ENCODE measurements around the gene GALNT17.
A peak's percentile ranks its signal among the peaks of the same experiment; 100 is the strongest.

GALNT17 gene

DNA sequence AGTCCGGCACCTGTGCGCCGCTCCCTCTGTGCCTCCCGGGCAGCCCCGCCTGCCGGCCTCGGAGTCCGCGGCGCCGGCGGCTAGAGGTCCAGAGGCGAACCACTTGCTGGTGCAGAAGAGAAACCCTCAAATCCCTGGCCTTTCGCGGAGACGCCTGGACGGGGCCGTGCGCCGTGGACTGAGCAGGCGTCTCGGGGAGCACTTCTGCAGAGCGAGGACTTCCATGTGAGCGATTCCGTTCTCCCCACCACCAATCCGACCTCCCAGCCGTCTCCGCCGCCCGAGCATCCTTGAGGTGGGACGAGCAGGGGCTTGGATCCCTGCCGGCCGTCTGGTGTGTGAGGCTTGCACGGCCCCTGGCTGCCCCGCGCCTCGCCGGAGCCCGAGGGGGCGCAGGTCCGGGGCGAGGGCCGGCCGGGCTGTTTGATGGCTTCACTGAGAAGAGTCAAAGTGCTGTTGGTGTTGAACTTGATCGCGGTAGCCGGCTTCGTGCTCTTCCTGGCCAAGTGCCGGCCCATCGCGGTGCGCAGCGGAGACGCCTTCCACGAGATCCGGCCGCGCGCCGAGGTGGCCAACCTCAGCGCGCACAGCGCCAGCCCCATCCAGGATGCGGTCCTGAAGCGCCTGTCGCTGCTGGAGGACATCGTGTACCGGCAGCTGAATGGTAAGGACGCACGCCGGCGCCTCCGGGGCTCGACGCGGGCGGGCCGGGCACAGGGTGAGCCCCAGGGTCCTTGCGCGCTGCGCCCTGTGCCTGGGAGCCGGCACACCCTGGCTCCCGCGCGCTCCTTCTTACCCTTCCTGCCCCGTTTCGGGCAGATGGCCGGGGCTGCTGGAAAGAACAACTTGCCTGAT is 660 bp downstream of the GALNT17 start:
- Histone ChIP-seq H3K9me3 (no peaks in the 10 kb centered on the region), H3K27ac (peak overlapping the region; percentile 66; the same call in 1 of the 2 replicates), H3K27me3 (peaks cover 23% of the 10 kb centered on the region), H3K4me3 (peak overlapping the region; percentile 86), H4K20me1 (peaks cover 26% of the 10 kb centered on the region), H3K36me3 (no peaks in the 10 kb centered on the region), H3K4me1 (peaks cover 12% of the 10 kb centered on the region), H3K9ac (peak overlapping the region; percentile 77), H3K4me2 (peak overlapping the region; percentile 97)
- TF ChIP-seq Cebpa-rat (IDR thresholded peaks at IDR 0.05): no peak

DNA sequence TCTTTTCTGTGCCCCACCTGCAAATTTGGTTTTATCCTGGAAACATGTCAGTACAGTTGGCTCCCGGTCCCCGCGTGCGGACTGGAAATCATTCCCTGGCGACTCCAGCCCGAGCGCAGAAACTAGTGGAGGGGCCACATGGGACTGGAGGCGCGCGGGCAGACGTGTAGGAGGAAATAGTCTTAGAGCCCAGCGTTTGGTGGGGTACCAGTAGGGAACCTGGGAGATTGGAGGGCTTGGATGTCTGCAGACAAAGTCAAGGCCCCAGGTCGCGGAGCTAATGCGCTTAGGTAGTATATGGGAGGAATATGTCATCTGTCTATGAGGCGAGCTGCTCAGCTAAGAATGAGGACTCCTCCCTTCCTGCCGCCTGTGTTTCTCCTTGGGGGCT is 1.3 kb downstream of the GALNT17 start:
- TF ChIP-seq Cebpa-rat (IDR thresholded peaks at IDR 0.05): no peak
- no peaks in the 10 kb centered on the region for H3K9me3 ChIP-seq
- H3K9ac ChIP-seq: no peak overlapping the region
- no peak overlapping the region for H3K27ac ChIP-seq
- no peaks in the 10 kb centered on the region for H3K36me3 ChIP-seq
- peaks cover 26% of the 10 kb centered on the region for H4K20me1 ChIP-seq
- H3K4me2 ChIP-seq: peak overlapping the region; percentile 97
- H3K27me3 ChIP-seq: peaks cover 23% of the 10 kb centered on the region
- H3K4me1 ChIP-seq: peaks cover 12% of the 10 kb centered on the region
- peak overlapping the region; percentile 86; the same call in 1 of the 2 replicates for H3K4me3 ChIP-seq

DNA sequence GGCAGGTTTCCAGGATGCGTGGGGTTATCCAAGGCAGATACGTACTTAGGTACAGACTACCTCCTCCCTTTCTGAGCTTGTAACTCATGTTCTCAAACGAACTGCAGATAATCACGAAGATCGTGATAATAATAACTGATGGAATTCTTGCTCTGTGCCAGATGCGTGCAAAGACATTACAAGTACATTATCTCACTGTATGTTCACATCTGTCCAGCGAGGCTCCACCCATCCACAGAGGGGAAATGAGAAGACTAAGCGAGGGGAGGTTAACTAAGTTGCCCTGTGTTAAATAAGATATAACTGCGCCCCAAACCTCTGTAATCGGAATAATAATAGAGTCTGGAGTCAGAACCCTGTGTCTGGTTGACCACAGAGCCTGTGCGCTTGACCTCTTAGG is 1.9 kb downstream of the GALNT17 start:
- no peak for TF ChIP-seq Cebpa-rat (IDR thresholded peaks at IDR 0.05)
- H3K9ac ChIP-seq: no peak overlapping the region
- no peak overlapping the region for H3K4me3 ChIP-seq
- H3K9me3 ChIP-seq: no peaks in the 10 kb centered on the region
- H3K4me1 ChIP-seq: peaks cover 12% of the 10 kb centered on the region
- H3K27me3 ChIP-seq: peaks cover 23% of the 10 kb centered on the region
- H4K20me1 ChIP-seq: peaks cover 26% of the 10 kb centered on the region
- H3K36me3 ChIP-seq: no peaks in the 10 kb centered on the region
- no peak overlapping the region for H3K4me2 ChIP-seq
- H3K27ac ChIP-seq: no peak overlapping the region

DNA sequence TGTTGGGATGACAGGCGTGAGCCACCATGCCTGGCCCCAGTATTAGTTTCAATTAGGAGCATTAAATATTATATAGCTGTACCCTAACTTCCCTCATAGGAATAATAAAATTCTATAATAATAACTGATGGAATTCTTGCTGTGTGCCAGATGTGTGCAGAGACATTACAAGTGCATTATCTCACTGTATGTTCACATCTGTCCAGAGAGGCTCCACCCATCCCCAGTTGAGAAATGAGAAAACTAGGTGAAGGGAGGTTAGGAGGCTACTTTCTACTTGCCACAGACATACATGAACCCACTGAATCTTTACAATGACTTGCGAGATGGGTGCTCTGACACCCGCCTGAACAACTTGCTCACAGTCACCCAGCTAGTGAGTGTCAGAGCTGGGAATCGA is 3.2 kb downstream of the GALNT17 start:
- H3K36me3 ChIP-seq: no peaks in the 10 kb centered on the region
- H3K27me3 ChIP-seq: peaks cover 23% of the 10 kb centered on the region
- no peak overlapping the region for H3K27ac ChIP-seq
- no peak overlapping the region for H3K4me3 ChIP-seq
- no peak overlapping the region for H3K4me2 ChIP-seq
- peaks cover 12% of the 10 kb centered on the region for H3K4me1 ChIP-seq
- peaks cover 26% of the 10 kb centered on the region for H4K20me1 ChIP-seq
- no peaks in the 10 kb centered on the region for H3K9me3 ChIP-seq
- TF ChIP-seq Cebpa-rat (IDR thresholded peaks at IDR 0.05): no peak
- H3K9ac ChIP-seq: no peak overlapping the region

DNA sequence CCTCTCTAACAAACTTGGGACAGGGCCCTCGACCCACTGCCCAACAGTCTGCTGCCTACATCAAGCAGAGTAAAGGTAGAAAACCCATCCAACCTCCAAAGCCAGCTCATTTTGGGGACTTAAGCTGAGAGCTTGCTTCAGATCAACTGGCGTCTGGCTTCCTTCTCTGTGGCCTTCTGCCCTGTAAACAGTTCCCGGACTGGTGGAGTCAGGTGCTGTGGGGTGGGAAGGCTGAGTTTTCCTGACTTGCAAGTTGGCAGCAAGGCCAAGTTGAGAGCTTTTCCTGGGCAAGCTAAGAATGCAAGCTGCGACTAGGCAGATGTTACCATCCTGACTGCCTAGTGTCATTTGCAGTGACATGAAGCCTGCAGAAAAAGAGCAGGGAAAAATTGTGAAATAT is 3.7 kb downstream of the GALNT17 start:
- Histone ChIP-seq H3K9ac (no peak overlapping the region), H3K27me3 (peaks cover 23% of the 10 kb centered on the region), H3K36me3 (no peaks in the 10 kb centered on the region), H3K4me1 (peaks cover 12% of the 10 kb centered on the region), H3K27ac (no peak overlapping the region), H3K9me3 (no peaks in the 10 kb centered on the region), H4K20me1 (peaks cover 26% of the 10 kb centered on the region), H3K4me2 (no peak overlapping the region), H3K4me3 (no peak overlapping the region)
- no peak for TF ChIP-seq Cebpa-rat (IDR thresholded peaks at IDR 0.05)

DNA sequence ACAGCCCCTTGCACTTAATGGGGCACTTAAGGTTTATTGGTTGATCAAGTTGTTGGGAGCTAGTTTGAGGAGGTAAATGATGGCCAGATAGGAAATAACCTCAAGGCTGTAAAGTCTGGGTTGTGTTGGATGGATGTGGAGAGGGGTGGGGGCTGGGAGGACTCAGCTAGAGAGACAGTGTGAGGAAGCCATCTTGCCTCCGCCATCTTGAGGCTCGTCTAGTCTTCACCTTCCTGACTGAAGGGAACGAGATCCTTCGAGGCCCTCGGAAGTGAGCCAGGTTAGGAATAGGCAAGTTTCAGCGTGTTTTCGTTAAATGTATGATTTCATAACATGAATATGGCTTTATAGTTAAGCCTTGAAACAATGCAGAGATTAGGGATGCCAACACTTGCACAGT is 5.5 kb downstream of the GALNT17 start:
- no peak for TF ChIP-seq Cebpa-rat (IDR thresholded peaks at IDR 0.05)
- Histone ChIP-seq H3K4me3 (no peak overlapping the region), H3K27me3 (peaks cover 15% of the 10 kb centered on the region), H3K36me3 (no peaks in the 10 kb centered on the region), H4K20me1 (peaks cover 24% of the 10 kb centered on the region), H3K27ac (no peak overlapping the region), H3K4me2 (no peak overlapping the region), H3K4me1 (peaks cover 8% of the 10 kb centered on the region), H3K9ac (no peak overlapping the region), H3K9me3 (no peaks in the 10 kb centered on the region)

DNA sequence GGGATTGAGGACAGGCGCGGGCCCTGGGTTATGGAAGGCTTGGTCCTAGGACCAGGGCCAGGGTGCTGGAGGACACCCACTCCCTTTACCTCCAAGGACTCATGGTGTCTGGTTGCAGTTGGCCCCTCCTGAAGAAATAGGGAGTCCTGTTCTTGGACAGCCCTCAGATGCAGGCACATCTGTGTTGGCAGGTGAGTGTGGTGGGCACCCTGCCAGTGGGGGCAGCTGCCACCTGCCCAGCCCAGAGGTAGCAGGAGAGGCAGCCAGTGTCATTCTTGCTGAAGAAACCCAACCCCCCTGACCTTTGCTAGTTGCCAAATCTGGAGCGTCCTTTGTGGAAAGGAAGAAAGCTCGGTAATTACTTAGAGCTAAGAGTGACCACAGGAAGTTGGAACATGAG is 8.3 kb downstream of the GALNT17 start:
- H3K9me3 ChIP-seq: no peaks in the 10 kb centered on the region
- H3K9ac ChIP-seq: no peak overlapping the region
- H3K27ac ChIP-seq: no peak overlapping the region
- peaks cover 1% of the 10 kb centered on the region; the same call in 1 of the 2 replicates for H4K20me1 ChIP-seq
- H3K36me3 ChIP-seq: no peaks in the 10 kb centered on the region
- H3K4me3 ChIP-seq: no peak overlapping the region
- no peaks in the 10 kb centered on the region for H3K4me1 ChIP-seq
- H3K4me2 ChIP-seq: no peak overlapping the region
- no peaks in the 10 kb centered on the region for H3K27me3 ChIP-seq
- no peak for TF ChIP-seq Cebpa-rat (IDR thresholded peaks at IDR 0.05)

DNA sequence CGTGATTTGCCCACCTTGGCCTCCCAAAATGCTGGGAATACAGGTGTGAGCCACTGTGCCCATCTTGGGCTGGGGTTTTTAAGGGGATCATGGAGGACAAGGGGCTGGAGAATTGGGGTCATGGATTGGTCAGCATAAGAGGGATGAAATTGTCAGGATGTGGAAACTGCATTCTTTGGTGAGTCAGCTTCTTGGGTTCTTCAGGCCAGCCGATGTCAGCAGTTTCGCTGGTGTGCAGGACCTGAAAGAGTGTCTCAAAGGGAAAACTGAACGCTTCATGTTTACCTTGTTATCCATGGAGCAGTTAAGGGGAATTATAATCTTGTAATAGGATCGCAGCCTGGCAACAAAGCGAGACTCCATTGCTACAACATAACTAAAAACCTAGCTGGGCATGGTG is 13.0 kb downstream of the GALNT17 start:
- Histone ChIP-seq H3K9ac (no peak overlapping the region), H3K36me3 (no peaks in the 10 kb centered on the region), H4K20me1 (no peaks in the 10 kb centered on the region), H3K4me1 (no peaks in the 10 kb centered on the region), H3K27ac (no peak overlapping the region), H3K4me3 (no peak overlapping the region), H3K27me3 (no peaks in the 10 kb centered on the region), H3K4me2 (no peak overlapping the region), H3K9me3 (peaks cover 5% of the 10 kb centered on the region; the same call in 1 of the 2 replicates)
- TF ChIP-seq Cebpa-rat (IDR thresholded peaks at IDR 0.05): no peak

DNA sequence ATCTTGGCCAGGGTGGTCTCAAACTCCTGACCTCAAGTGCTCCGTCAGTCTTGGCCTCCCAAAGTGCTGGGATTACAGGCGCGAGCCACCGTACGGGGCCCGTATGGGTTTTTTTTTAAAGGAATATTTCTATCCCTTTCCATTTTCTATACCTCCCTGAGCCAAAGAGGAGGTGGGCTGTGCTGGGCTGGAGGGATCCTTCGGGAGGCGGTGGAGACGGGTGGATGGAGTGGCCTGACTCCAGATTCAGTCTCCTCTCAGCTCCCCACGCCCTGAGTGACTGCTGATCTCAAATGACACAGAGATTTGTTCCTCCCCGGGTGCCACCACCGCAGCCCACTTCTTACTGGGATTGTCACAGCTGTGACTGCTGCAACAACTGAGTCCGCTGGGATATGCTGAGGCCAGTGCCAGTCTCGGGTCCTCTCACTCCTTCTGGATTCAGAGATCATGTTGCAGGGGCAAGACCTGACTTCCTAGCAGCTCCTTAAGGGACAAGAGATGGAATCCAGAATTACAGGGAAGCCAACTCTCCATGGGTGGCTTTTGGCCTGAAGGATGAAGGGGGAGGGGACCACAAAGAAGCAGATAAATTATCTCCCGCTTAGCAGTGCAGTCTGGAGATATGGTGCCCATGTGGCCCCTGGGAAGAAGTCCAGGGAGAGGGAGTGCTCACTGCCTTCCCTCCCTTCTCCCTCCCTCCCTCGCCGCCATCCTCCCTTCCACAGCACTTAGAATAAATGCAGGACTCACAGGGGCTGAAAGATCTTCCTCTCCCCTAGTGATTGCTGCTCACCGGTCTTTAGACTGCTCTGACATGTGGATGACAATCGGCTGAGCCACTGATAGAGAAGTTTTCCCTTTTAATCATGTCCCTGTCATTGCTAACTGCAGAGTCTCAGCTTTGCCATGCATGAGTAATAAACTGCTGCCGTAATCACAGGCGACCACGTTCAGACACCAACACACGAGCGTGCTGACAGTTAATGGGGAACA is 14.3 kb downstream of the GALNT17 start:
- Histone ChIP-seq H3K27ac (no peak overlapping the region), H3K9ac (no peak overlapping the region), H3K4me2 (no peak overlapping the region)

More for the DNA sequence above, 14.3 kb downstream of the GALNT17 start:
- Histone ChIP-seq H3K27me3 (no peaks in the 10 kb centered on the region), H3K36me3 (no peaks in the 10 kb centered on the region), H3K4me3 (no peak overlapping the region), H4K20me1 (no peaks in the 10 kb centered on the region), H3K9me3 (peaks cover 5% of the 10 kb centered on the region; the same call in 1 of the 2 replicates), H3K4me1 (no peaks in the 10 kb centered on the region)
- TF ChIP-seq Cebpa-rat (IDR thresholded peaks at IDR 0.05): no peak
